Activated naive CD8-positive, alpha-beta T cell treated with anti-CD3 and anti-CD28 coated beads, Interleukin-2, amount 50 U/mL, for 24 hours (primary cell): ENCODE measurements around the gene CD93.

ENCODE experiments used
- ATAC-seq: fragments of 150-1000 bp; cut with Tn5 transposase; one replicate; pipeline ENCODE4 v1.10.0; 2021
- DNase-seq: peaks from one replicate; pipeline ENCODE4 v3.0.0; 2021
- H3K27ac Mint-ChIP-seq: one replicate; pipeline ENCODE4 v1.8.0; 2021; ENCODE audit warnings: mild to moderate bottlenecking, mixed read lengths
- H3K27me3 Mint-ChIP-seq: one replicate; pipeline ENCODE4 v1.8.0; 2021; ENCODE audit warnings: mixed read lengths
- H3K36me3 Mint-ChIP-seq: one replicate; pipeline ENCODE4 v1.8.0; 2021; ENCODE audit warnings: low read depth, mixed read lengths
- H3K4me1 Mint-ChIP-seq: one replicate; pipeline ENCODE4 v1.8.0; 2021; ENCODE audit warnings: mixed read lengths
- H3K4me3 Mint-ChIP-seq: one replicate; pipeline ENCODE4 v1.8.0; 2021; ENCODE audit warnings: mild to moderate bottlenecking, moderate library complexity, mixed read lengths
- H3K9me3 Mint-ChIP-seq: one replicate; pipeline ENCODE4 v1.8.0; 2021; ENCODE audit warnings: mixed read lengths

Gene CD93

DNA sequence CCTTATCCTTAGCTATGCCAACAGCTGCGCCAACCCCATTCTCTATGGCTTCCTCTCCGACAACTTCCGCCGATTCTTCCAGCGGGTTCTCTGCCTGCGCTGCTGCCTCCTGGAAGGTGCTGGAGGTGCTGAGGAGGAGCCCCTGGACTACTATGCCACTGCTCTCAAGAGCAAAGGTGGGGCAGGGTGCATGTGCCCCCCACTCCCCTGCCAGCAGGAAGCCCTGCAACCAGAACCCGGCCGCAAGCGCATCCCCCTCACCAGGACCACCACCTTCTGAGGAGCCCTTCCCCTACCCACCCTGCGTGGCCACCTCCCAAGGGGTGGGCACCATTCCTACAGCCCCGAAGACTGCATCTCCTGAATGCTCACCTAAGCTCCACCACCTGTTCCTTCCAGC is 49.8 kb downstream of the CD93 start:
- Mint-ChIP-seq H3K4me3 (no peak overlapping the region), H3K27ac (no peak overlapping the region), H3K36me3 (no peaks in the 10 kb centered on the region), H3K4me1 (no peaks in the 10 kb centered on the region), H3K9me3 (no peaks in the 10 kb centered on the region), H3K27me3 (peaks cover 19% of the 10 kb centered on the region)
- DNase-seq (no peak), ATAC-seq (no peak)

DNA sequence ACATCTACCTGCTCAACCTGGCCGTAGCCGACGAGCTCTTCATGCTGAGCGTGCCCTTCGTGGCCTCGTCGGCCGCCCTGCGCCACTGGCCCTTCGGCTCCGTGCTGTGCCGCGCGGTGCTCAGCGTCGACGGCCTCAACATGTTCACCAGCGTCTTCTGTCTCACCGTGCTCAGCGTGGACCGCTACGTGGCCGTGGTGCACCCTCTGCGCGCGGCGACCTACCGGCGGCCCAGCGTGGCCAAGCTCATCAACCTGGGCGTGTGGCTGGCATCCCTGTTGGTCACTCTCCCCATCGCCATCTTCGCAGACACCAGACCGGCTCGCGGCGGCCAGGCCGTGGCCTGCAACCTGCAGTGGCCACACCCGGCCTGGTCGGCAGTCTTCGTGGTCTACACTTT is 50.4 kb downstream of the CD93 start:
- Mint-ChIP-seq H3K4me3 (no peak overlapping the region), H3K27ac (no peak overlapping the region), H3K36me3 (no peaks in the 10 kb centered on the region), H3K27me3 (peaks cover 19% of the 10 kb centered on the region), H3K9me3 (no peaks in the 10 kb centered on the region), H3K4me1 (no peaks in the 10 kb centered on the region)
- ATAC-seq (no peak), DNase-seq (no peak)

DNA sequence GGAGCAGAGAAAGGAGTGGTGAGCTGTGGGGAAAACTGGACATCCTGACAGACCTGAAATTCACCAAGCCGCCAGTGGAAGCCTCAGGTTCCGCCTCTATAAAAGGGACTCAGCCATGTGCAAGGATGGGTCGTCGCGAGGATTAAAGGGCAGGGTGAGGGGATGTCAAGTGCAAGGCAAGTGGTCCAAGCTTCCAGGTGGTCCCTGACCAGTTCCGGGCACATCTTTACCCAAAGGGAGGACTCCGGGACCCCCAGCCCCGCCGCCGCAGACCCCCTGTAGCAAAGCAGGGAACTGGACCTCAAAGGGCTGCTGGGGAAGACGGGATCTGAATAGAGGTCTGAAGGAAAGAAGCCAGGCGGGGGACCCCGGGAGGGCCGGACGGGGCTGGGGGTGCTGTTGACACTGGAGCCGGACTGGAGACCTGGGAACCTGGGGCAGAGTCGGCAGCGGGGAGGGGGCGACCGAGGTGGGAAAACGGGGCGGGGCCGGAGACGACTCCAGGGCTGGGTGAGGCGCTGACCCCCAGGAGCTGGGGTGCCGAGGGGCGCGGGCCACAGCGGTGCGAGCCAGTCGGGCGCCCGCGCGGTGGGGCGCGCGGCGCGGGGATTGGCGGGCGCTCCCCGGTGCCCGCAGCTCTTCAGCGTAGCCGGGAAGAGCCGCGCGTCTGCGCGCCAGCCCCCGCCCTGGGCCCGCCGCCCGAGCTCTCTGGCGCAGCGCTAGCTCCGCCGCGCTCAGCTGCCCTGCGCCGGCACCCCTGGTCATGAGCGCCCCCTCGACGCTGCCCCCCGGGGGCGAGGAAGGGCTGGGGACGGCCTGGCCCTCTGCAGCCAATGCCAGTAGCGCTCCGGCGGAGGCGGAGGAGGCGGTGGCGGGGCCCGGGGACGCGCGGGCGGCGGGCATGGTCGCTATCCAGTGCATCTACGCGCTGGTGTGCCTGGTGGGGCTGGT is 51.1 kb downstream of the CD93 start, which contains the start of gene SSTR4:
Gene SSTR4 (plus strand): TSS at position 592 of the 951 bp plus-strand sequence. CDS start 172 bp downstream, at position 764.
- DNase-seq (no peak), ATAC-seq (no peak)
- peaks cover 19% of the 10 kb centered on the region for H3K27me3 Mint-ChIP-seq
- no peaks in the 10 kb centered on the region for H3K4me1 Mint-ChIP-seq
- H3K27ac Mint-ChIP-seq: no peak within 1 kb of the TSS
- no peaks in the 10 kb centered on the region for H3K9me3 Mint-ChIP-seq
- no peak within 1 kb of the TSS for H3K4me3 Mint-ChIP-seq
- no peaks in the 10 kb centered on the region for H3K36me3 Mint-ChIP-seq

DNA sequence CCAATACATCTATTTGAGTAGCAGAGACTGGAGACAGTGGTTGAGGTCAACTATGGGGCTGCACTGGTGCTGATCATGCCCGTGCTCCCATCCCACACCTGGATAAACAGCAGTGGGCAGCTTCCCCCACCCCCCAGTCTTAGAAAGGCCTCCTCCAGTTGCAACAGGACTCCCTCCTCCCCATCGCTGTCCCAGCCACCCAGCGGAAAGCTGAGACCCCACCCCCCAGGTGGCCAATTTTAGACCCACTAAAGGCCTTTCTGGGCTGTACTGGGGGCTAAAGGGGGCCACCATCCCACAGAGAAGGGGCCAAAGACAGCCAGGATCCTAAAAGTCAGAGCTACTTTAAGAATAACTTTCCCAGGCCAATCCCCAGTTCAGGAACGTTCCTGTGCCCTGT is 52.2 kb downstream of the CD93 start:
- no peaks in the 10 kb centered on the region for H3K4me1 Mint-ChIP-seq
- peaks cover 15% of the 10 kb centered on the region for H3K27me3 Mint-ChIP-seq
- DNase-seq (no peak), ATAC-seq (no peak)
- no peak overlapping the region for H3K4me3 Mint-ChIP-seq
- no peak overlapping the region for H3K27ac Mint-ChIP-seq
- H3K9me3 Mint-ChIP-seq: no peaks in the 10 kb centered on the region
- H3K36me3 Mint-ChIP-seq: no peaks in the 10 kb centered on the region

DNA sequence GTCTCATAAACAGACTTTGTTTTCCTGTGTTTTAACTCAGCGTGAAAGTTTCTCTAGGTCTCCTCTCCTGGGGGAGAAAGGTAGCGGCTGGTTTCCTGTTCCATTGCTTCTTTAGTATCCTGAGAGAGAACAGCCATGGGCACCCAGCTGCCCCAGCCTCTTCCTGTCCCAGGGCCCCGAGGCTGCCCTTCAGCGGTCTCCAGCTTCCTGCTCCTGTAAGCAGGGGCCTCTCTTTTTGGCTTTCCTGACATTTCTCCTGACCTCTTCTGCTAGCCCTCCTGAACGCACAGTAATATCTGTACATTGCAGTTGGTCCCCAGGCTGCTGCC is 53.4 kb downstream of the CD93 start:
- ATAC-seq: no peak
- Mint-ChIP-seq H3K4me1 (no peaks in the 10 kb centered on the region), H3K36me3 (no peaks in the 10 kb centered on the region), H3K27me3 (peaks cover 13% of the 10 kb centered on the region), H3K27ac (no peak overlapping the region), H3K4me3 (no peak overlapping the region), H3K9me3 (no peaks in the 10 kb centered on the region)
- no peak for DNase-seq

DNA sequence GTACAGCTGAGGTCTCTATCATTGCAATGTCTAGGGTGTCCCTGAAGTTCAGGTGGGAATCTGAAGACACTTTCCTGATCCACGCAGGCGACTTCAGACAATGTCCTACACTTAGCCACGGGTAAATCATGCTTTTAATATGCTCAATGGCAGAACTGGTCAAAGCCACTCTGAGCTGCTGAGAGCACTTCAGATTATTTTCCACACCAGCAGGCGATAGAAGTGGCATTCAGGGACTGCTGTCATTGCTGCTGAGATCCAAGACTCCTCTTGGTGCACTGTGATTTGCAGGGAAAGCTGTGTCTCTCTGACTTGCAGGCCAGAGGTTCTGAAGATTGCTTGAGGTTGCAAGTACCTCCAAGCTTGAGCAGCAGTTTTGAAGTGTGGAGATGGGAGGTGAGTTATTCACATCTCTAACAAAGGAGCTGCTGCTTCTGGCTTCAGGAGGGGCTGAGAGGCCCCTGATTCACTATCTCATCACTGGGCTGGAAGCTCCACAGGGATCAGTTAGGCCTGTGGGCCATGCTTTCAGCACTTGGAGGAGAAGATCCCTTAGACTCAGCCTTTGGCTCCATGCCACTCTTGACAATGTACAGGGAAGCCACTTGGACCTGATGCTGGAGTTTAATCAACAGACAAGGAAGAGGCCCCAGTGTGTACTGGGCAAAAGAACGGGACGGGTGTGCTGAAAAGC is 53.9 kb downstream of the CD93 start:
- no peak for ATAC-seq
- Mint-ChIP-seq H3K27me3 (peaks cover 11% of the 10 kb centered on the region), H3K4me3 (no peak overlapping the region)

DNA sequence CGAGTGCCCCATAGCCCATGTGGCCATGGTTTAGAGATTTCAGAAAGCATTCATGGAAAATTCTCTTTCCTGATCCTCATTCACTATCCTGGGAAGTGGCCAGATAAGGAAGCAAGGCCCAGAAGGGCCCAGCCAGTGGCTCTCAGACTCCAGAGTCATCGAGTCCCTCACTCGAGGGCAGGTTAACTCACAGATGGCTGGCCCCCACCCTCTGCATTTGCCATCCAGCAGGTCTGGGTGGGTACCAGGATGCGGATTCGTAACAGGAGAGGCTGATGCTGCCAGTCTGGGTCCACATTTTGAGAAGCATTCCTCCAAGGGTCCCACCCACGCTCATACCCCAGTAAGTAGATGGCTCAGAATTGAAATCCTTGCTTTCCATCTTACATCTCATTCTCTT is 54.8 kb downstream of the CD93 start:
- ATAC-seq (no peak), DNase-seq (no peak)
- peaks cover 2% of the 10 kb centered on the region for H3K27me3 Mint-ChIP-seq
- no peak overlapping the region for H3K4me3 Mint-ChIP-seq
- no peak overlapping the region for H3K27ac Mint-ChIP-seq
- H3K4me1 Mint-ChIP-seq: no peaks in the 10 kb centered on the region
- no peaks in the 10 kb centered on the region for H3K36me3 Mint-ChIP-seq
- no peaks in the 10 kb centered on the region for H3K9me3 Mint-ChIP-seq

More for the DNA sequence above, 53.9 kb downstream of the CD93 start:
- DNase-seq: no peak
- no peak overlapping the region for H3K27ac Mint-ChIP-seq
- H3K36me3 Mint-ChIP-seq: no peaks in the 10 kb centered on the region
- H3K9me3 Mint-ChIP-seq: no peaks in the 10 kb centered on the region
- H3K4me1 Mint-ChIP-seq: no peaks in the 10 kb centered on the region
